ENCODE measurements around the gene C16orf90.

GRCh38 chr16:3458852-3459361 lies 36.4 kb downstream of the C16orf90 start:
- no peak for TF ChIP-seq EZH2 (IDR thresholded peaks at IDR 0.05; ENCODE audit: borderline replicate concordance, low read depth, low read length, poor library complexity, severe bottlenecking)
- TF ChIP-seq, protein P1, sequence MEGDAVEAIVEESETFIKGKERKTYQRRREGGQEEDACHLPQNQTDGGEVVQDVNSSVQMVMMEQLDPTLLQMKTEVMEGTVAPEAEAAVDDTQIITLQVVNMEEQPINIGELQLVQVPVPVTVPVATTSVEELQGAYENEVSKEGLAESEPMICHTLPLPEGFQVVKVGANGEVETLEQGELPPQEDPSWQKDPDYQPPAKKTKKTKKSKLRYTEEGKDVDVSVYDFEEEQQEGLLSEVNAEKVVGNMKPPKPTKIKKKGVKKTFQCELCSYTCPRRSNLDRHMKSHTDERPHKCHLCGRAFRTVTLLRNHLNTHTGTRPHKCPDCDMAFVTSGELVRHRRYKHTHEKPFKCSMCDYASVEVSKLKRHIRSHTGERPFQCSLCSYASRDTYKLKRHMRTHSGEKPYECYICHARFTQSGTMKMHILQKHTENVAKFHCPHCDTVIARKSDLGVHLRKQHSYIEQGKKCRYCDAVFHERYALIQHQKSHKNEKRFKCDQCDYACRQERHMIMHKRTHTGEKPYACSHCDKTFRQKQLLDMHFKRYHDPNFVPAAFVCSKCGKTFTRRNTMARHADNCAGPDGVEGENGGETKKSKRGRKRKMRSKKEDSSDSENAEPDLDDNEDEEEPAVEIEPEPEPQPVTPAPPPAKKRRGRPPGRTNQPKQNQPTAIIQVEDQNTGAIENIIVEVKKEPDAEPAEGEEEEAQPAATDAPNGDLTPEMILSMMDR (conservative IDR thresholded peaks at IDR 0.05; ENCODE audit: low read depth, low read length) = no peak
